DMS79 treated with DMSO at 0.1 percent for 48 hours (cell line): ENCODE data around the gene GCK.

ENCODE experiments used
- DNase-seq: peaks from one replicate; lab custom pipeline; 2025; lab: John Stamatoyannopoulos, UW

The GCK gene

GRCh38 chr7:44222776-44223261, 33.6 kb upstream of the GCK start:
- no peak for DNase-seq

GRCh38 chr7:44222074-44222473, 32.8 kb upstream of the GCK start:
- DNase-seq, result no peak

GRCh38 chr7:44221231-44221791, 32.1 kb upstream of the GCK start:
- DNase-seq, result no peak

- DNase-seq, result no peak
Observed at GRCh38 chr7:44220358-44221112, 31.3 kb upstream of the GCK start.

- DNase-seq, result no peak
Observed at GRCh38 chr7:44220046-44220357, 30.8 kb upstream of the GCK start.

GRCh38 chr7:44219371-44220045, 30.3 kb upstream of the GCK start:
- no peak for DNase-seq

- no peak for DNase-seq
Observed at GRCh38 chr7:44218418-44219201, 29.4 kb upstream of the GCK start.

- DNase-seq, result no peak
Observed at GRCh38 chr7:44217852-44218402, 28.7 kb upstream of the GCK start.

GRCh38 chr7:44217223-44217714, 28.0 kb upstream of the GCK start:
- no peak for DNase-seq

GRCh38 chr7:44216521-44217222, 27.4 kb upstream of the GCK start:
- DNase-seq, result no peak

- peak; percentile 76 for DNase-seq
Observed at GRCh38 chr7:44216019-44216418, 26.8 kb upstream of the GCK start.

GRCh38 chr7:44215531-44215930, 26.3 kb upstream of the GCK start:
- DNase-seq, result peak; percentile 68

- no peak for DNase-seq
Observed at GRCh38 chr7:44213877-44214388, 24.7 kb upstream of the GCK start.

- DNase-seq, result no peak
Observed at GRCh38 chr7:44213206-44213876, 24.1 kb upstream of the GCK start.

- no peak for DNase-seq
Observed at GRCh38 chr7:44212581-44213184, 23.4 kb upstream of the GCK start.

- no peak for DNase-seq
Observed at GRCh38 chr7:44212018-44212417, 22.8 kb upstream of the GCK start.

GRCh38 chr7:44211126-44211675, 22.0 kb upstream of the GCK start:
- DNase-seq, result no peak

- no peak for DNase-seq
Observed at GRCh38 chr7:44210107-44210506, 20.9 kb upstream of the GCK start.

GRCh38 chr7:44208085-44208484, 18.8 kb upstream of the GCK start:
- no peak for DNase-seq

- no peak for DNase-seq
Observed at GRCh38 chr7:44206008-44206407, 16.8 kb upstream of the GCK start.
